Left lung (tissue), 10 donors: ENCODE measurements around the gene ABHD15. TPM values are rescaled to one million over a fixed set of nuclear protein-coding genes. Genes with fewer than 3 reads are reported as not detected.
A peak's percentile ranks its signal among the peaks of the same experiment; 100 is the strongest.

ENCODE experiments used
- ATAC-seq: fragments of 200-7000 bp; cut with Tn5 transposase; one replicate; pipeline ENCODE4 v1.9.1; 2020; ENCODE audit warnings: moderate library complexity
- DNase-seq, 4 donors: peaks; one replicate each; pipeline ENCODE4 v3.0.0-alpha.2; 2013 to 2020
- H3K27ac ChIP-seq, 2 donors: fragments of 200-600 bp; sonication (generic) in 1 of 2; one replicate each; pipeline versions ENCODE4 v1.5.0 to v1.8.0; 2020 to 2021
- H3K27me3 ChIP-seq, 2 donors: fragments of 200-600 bp; sonication (generic) in 1 of 2; one replicate each; pipeline versions ENCODE4 v1.5.0 to v1.8.0; 2020 to 2021
- H3K36me3 ChIP-seq, 2 donors: fragments of 200-600 bp; sonication (generic) in 1 of 2; one replicate each; pipeline versions ENCODE4 v1.5.0 to v1.8.0; 2020 to 2021
- H3K4me1 ChIP-seq, 2 donors: fragments of 200-600 bp; one replicate each; pipeline ENCODE4 v1.8.0; 2021
- H3K4me3 ChIP-seq, 2 donors: fragments of 200-600 bp; sonication (generic) in 1 of 2; one replicate each; pipeline versions ENCODE4 v1.5.0 to v1.8.0; 2020 to 2021; ENCODE audit warnings: mild to moderate bottlenecking in 1 of 2
- H3K9me3 ChIP-seq, 2 donors: fragments of 200-600 bp; sonication (generic) in 1 of 2; one replicate each; pipeline versions ENCODE4 v1.5.0 to v1.8.0; 2020 to 2021
- CTCF ChIP-seq, 2 donors: fragments of 200-600 bp; sonication (generic) in 1 of 2; IDR thresholded peaks; one replicate each; pipeline versions ENCODE4 v1.5.0 to v1.8.0; 2021; ENCODE audit warnings: antibody characterized with exemption in 2 of 2
- intact Hi-C, 2 donors: fragments of 100-400 bp; cut with DNase I; formaldehyde crosslinking; loops; one replicate each; pipeline versions ENCODE4 v1.11.2 to v1.14.2; 2022
- polyA plus RNA-seq, 6 donors: library from polyadenylated mRNA; unstranded; fragments of 120-200 nt; gene quantifications; one replicate each; pipeline ENCODE4 v1.2.1, GENCODE V29; 2013; ENCODE audit not compliant: insufficient read length in 6 of 6
- total RNA-seq, 2 donors: library from RNA; stranded (reverse); fragmentation: NEBNext Ultra II Directional; extraction: Animal tissue kit (Norgen Biotek cat#: 25700); gene quantifications; one replicate each; pipeline ENCODE4 v1.2.1, GENCODE V29; 2021
- donor health status: DM: no; HTN: yes; CAD: no.
- donor health status: DM: no; HTN: no; CAD: no.

Gene ABHD15
- total and polyA plus RNA-seq, 8 donors, result 3.0 to 11.3 (median 4.0) TPM

- Histone ChIP-seq H3K4me3 (no peak overlapping the region), H3K36me3 (peaks cover 0 to 98% of the 10 kb centered on the region in 2 donors), H3K27ac (no peak overlapping the region), H3K9me3 (no peaks in the 10 kb centered on the region), H3K27me3 (no peaks in the 10 kb centered on the region), H3K4me1 (no peaks in the 10 kb centered on the region)
- DNase-seq (peak in 1 of 4 donors; percentile 4), ATAC-seq (no peak)
- intact Hi-C loops, result no loop called here
- TF ChIP-seq CTCF (IDR thresholded peaks at IDR 0.05), result no peak
These were observed 52.0 kb downstream of the ABHD15 start for GRCh38 chr17:29514792-29515191.

- no peak overlapping the region for H3K4me3 ChIP-seq
- no peak for DNase-seq
- no peaks in the 10 kb centered on the region for H3K27me3 ChIP-seq
- intact Hi-C loops, result no loop called here
- no peak for ATAC-seq
- H3K9me3 ChIP-seq, result no peaks in the 10 kb centered on the region
- H3K27ac ChIP-seq, result no peak overlapping the region
- H3K36me3 ChIP-seq, result peaks cover 4 to 91% of the 10 kb centered on the region in 2 donors
- no peaks in the 10 kb centered on the region for H3K4me1 ChIP-seq
- no peak for TF ChIP-seq CTCF (IDR thresholded peaks at IDR 0.05)
These were observed 55.9 kb downstream of the ABHD15 start for GRCh38 chr17:29510953-29511352.

Other genes starting within 250 kb of the ABHD15 start
- gene TAOK1, start 176.7 kb downstream of the ABHD15 start, total RNA-seq, result 10 to 100 TPM; 58.5 to 66.0 TPM
- 10 to 100 TPM; 43.4 to 47.8 (median 45.8) TPM for gene TAOK1, start 176.7 kb downstream of the ABHD15 start, polyA plus RNA-seq
- 10 to 100 TPM; 53.3 to 58.5 TPM for gene TP53I13, start 1.7 kb upstream of the ABHD15 start, total RNA-seq
- gene TP53I13, start 1.7 kb upstream of the ABHD15 start, polyA plus RNA-seq, result 10 to 100 TPM; 24.8 to 34.7 (median 31.1) TPM
- 10 to 100 TPM; 40.3 to 48.3 TPM for gene GIT1, start 22.6 kb upstream of the ABHD15 start, total RNA-seq
- 10 to 100 TPM; 38.7 to 57.3 (median 40.7) TPM for gene GIT1, start 22.6 kb upstream of the ABHD15 start, polyA plus RNA-seq
- gene ANKRD13B, start 26.1 kb upstream of the ABHD15 start, total RNA-seq, result 10 to 100 TPM in 1 of 2 donors, 1 to 10 TPM in 1; 8.8 to 10.2 TPM
- gene ANKRD13B, start 26.1 kb upstream of the ABHD15 start, polyA plus RNA-seq, result 10 to 100 TPM in 3 of 6 donors, 1 to 10 TPM in 3; 7.7 to 14.3 (median 9.6) TPM
- gene CORO6, start 55.9 kb upstream of the ABHD15 start, total RNA-seq, result 1 to 10 TPM; 3.8 to 3.9 TPM
- 1 to 10 TPM; 3.9 to 6.9 (median 5.0) TPM for gene CORO6, start 55.9 kb upstream of the ABHD15 start, polyA plus RNA-seq